Sigmoid colon (tissue), 7 donors: ENCODE measurements around the gene GTF2E1. TPM values are rescaled to one million over a fixed set of nuclear protein-coding genes. Genes with fewer than 3 reads are reported as not detected.

Experiments used
- DNase-seq: peaks from one replicate; pipeline ENCODE4 v3.0.0-alpha.2; 2019
- H3K27ac ChIP-seq, 4 donors: fragments of 200-600 bp; sonication (generic); one replicate each; pipeline ENCODE4 v1.5.1; 2016 to 2019; ENCODE audit warnings: mild to moderate bottlenecking in 1 of 4
- H3K27me3 ChIP-seq, 3 donors: fragments of 200-600 bp; sonication (generic); one replicate each; pipeline ENCODE4 v1.5.1; 2019; ENCODE audit warnings: mild to moderate bottlenecking in 1 of 3
- H3K36me3 ChIP-seq, 4 donors: fragments of 200-600 bp; sonication (generic); one replicate each; pipeline ENCODE4 v1.5.1; 2016 to 2019
- H3K4me1 ChIP-seq, 4 donors: fragments of 200-600 bp; sonication (generic); one replicate each; pipeline ENCODE4 v1.5.1; 2017 to 2019
- H3K4me3 ChIP-seq, 4 donors: fragments of 200-600 bp; sonication (generic); one replicate each; pipeline ENCODE4 v1.5.1; 2017 to 2019; ENCODE audit warnings: mild to moderate bottlenecking in 2 of 4, moderate library complexity in 1 of 4
- H3K9me3 ChIP-seq, 4 donors: fragments of 200-600 bp in 3 of 4; sonication (generic) in 3 of 4; one replicate each; pipeline versions ENCODE4 v1.5.1 to v1.6.1; 2013 to 2019
- EP300 ChIP-seq, 4 donors: sonication (generic); formaldehyde crosslinking; IDR thresholded peaks; one replicate each; pipeline ENCODE4 v1.6.1; 2017; ENCODE audit warnings: antibody characterized with exemption in 4 of 4
- POLR2A ChIP-seq, 2 donors: fragments of 450-650 bp; IDR thresholded peaks; one replicate each; pipeline ENCODE4 v1.6.1; 2016; ENCODE audit warnings: antibody characterized with exemption in 2 of 2, mild to moderate bottlenecking in 2 of 2, moderate library complexity in 2 of 2
- POLR2AphosphoS5 ChIP-seq, 4 donors: sonication (generic); formaldehyde crosslinking; IDR thresholded peaks; one replicate each; pipeline ENCODE4 v1.6.1; 2017; ENCODE audit warnings: antibody characterized with exemption in 4 of 4
- WGBS, 2 donors: extraction: QIAGEN DNeasy Blood & Tissue Kit; methylation state at CpG; one replicate each; pipeline ENCODE4 v1.1.7; 2013; 5-methylcytosine and 5-hydroxymethylcytosine counted together
- intact Hi-C: fragments of 100-400 bp; cut with DNase I; formaldehyde crosslinking; loops from one replicate; pipeline ENCODE4 v1.15.1; 2023
- polyA plus RNA-seq, 3 donors: library from polyadenylated mRNA; stranded (reverse); fragments of 200-250 nt; gene quantifications; one replicate each; pipeline ENCODE4 v1.2.3, GENCODE V29; 2013
- total RNA-seq, 4 donors: library from RNA; depleted of rRNA; stranded (reverse); fragments of >200 nt; gene quantifications; one replicate each; pipeline ENCODE4 v1.1.0, GENCODE V29; 2016
- TF ChIP-seq, protein P1 (sequence below), 4 experiments: fragments of 450-650 bp in 3 of 4; fragments of 200-600 bp in 1 of 4; IDR thresholded peaks; one replicate each; pipeline ENCODE4 v1.5.1; 2016 to 2019; ENCODE audit warnings: antibody characterized with exemption in 4 of 4, mild to moderate bottlenecking in 3 of 4, moderate library complexity in 2 of 4
- donor health status: healthy with polysubstance abuse.
- donor health status: Bipolar disorder and iron deficiency.
- donor health status: healthy.

The GTF2E1 gene
- total and polyA plus RNA-seq, 7 donors, result 3.6 to 12.5 (median 7.3) TPM

GRCh38 chr3:120793601-120794000, 51.1 kb downstream of the GTF2E1 start:
- no peaks in the 10 kb centered on the region for H3K27me3 ChIP-seq
- no peaks in the 10 kb centered on the region for H3K9me3 ChIP-seq
- no peak overlapping the region for H3K4me3 ChIP-seq
- H3K4me1 ChIP-seq, result no peaks in the 10 kb centered on the region
- no peak for TF ChIP-seq POLR2AphosphoS5 (IDR thresholded peaks at IDR 0.05)
- TF ChIP-seq EP300 (IDR thresholded peaks at IDR 0.05), result no peak
- TF ChIP-seq, protein P1, sequence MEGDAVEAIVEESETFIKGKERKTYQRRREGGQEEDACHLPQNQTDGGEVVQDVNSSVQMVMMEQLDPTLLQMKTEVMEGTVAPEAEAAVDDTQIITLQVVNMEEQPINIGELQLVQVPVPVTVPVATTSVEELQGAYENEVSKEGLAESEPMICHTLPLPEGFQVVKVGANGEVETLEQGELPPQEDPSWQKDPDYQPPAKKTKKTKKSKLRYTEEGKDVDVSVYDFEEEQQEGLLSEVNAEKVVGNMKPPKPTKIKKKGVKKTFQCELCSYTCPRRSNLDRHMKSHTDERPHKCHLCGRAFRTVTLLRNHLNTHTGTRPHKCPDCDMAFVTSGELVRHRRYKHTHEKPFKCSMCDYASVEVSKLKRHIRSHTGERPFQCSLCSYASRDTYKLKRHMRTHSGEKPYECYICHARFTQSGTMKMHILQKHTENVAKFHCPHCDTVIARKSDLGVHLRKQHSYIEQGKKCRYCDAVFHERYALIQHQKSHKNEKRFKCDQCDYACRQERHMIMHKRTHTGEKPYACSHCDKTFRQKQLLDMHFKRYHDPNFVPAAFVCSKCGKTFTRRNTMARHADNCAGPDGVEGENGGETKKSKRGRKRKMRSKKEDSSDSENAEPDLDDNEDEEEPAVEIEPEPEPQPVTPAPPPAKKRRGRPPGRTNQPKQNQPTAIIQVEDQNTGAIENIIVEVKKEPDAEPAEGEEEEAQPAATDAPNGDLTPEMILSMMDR (IDR thresholded peaks at IDR 0.05), result no peak
- TF ChIP-seq POLR2A (IDR thresholded peaks at IDR 0.05), result no peak
- WGBS, 2 donors, result 87 to 93% methylated on average over 1 of the region's 1 CpG
- DNase-seq, result no peak
- H3K36me3 ChIP-seq, result no peaks in the 10 kb centered on the region
- intact Hi-C loops, result no loop called here
- no peak overlapping the region for H3K27ac ChIP-seq

GRCh38 chr3:120795017-120795648, 52.6 kb downstream of the GTF2E1 start:
- H3K4me3 ChIP-seq, result no peak overlapping the region
- no peaks in the 10 kb centered on the region for H3K36me3 ChIP-seq
- peak; percentile 80 for DNase-seq
- H3K27ac ChIP-seq, result no peak overlapping the region
- TF ChIP-seq, protein P1 (IDR thresholded peaks at IDR 0.05), result peak; percentile 42 to 63 (median 54)
- TF ChIP-seq POLR2A (IDR thresholded peaks at IDR 0.05) (no peak), POLR2AphosphoS5 (IDR thresholded peaks at IDR 0.05) (no peak)
- H3K9me3 ChIP-seq, result no peaks in the 10 kb centered on the region
- H3K4me1 ChIP-seq, result no peaks in the 10 kb centered on the region
- WGBS, 2 donors, result 44 to 70% methylated on average over 5 of the region's 5 CpGs
- H3K27me3 ChIP-seq, result no peaks in the 10 kb centered on the region
- intact Hi-C loops, result loop anchor here (2.0 kb wide), 1 partner anchor 234 kb away; no protein-coding TSS in a partner anchor

GRCh38 chr3:120795959-120796358, 53.4 kb downstream of the GTF2E1 start:
- Histone ChIP-seq H3K36me3 (no peaks in the 10 kb centered on the region), H3K4me3 (no peak overlapping the region), H3K4me1 (peaks cover 0 to 4% (median 0%) of the 10 kb centered on the region in 4 donors), H3K27ac (no peak overlapping the region), H3K9me3 (no peaks in the 10 kb centered on the region), H3K27me3 (no peaks in the 10 kb centered on the region)
- WGBS, 2 donors, result 10 to 61% methylated on average over 2 of the region's 2 CpGs
- DNase-seq, result no peak
- intact Hi-C loops, result loop anchor here (2.0 kb wide), 1 partner anchor 235 kb away; no protein-coding TSS in a partner anchor
- TF ChIP-seq POLR2AphosphoS5 (IDR thresholded peaks at IDR 0.05), result no peak
- TF ChIP-seq EP300 (IDR thresholded peaks at IDR 0.05), result no peak
- TF ChIP-seq POLR2A (IDR thresholded peaks at IDR 0.05), result no peak
- TF ChIP-seq, protein P1 (IDR thresholded peaks at IDR 0.05), result no peak

DNA sequence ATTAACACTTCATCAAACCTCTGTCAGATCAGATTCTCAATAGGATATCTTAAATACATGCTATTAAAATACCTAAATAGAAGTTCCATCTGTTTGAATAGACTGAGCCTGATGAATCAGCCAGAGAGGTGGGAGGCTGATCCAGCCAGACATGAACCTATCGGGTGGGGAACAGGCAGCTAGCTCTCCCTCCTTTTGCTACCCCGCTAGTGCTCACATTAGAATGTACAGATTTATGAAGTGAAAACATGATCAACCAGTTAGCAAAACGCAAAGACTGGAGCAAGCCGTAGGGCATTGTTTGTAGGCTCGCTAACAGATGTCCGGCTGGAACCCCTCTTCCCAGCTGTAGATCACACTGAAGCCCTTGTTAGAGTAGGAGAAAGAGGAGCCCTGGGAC, 54.4 kb downstream of the GTF2E1 start:
- Histone ChIP-seq H3K27ac (no peak overlapping the region), H3K36me3 (no peaks in the 10 kb centered on the region), H3K4me3 (no peak overlapping the region), H3K27me3 (no peaks in the 10 kb centered on the region), H3K9me3 (no peaks in the 10 kb centered on the region), H3K4me1 (peaks cover 0 to 5% (median 0%) of the 10 kb centered on the region in 4 donors)
- DNase-seq, result no peak
- intact Hi-C loops, result no loop called here
- no peak for TF ChIP-seq POLR2AphosphoS5 (IDR thresholded peaks at IDR 0.05)
- TF ChIP-seq POLR2A (IDR thresholded peaks at IDR 0.05), result no peak
- no peak for TF ChIP-seq EP300 (IDR thresholded peaks at IDR 0.05)
- TF ChIP-seq, protein P1 (IDR thresholded peaks at IDR 0.05), result no peak
- 62 to 77% methylated on average over 6 of the region's 6 CpGs for WGBS, 2 donors

- intact Hi-C loops, result no loop called here
Observed at GRCh38 chr3:120797857-120798256, 55.3 kb downstream of the GTF2E1 start.

More at GRCh38 chr3:120797857-120798256, 55.3 kb downstream of the GTF2E1 start:
- H3K27ac ChIP-seq, result no peak overlapping the region
- H3K27me3 ChIP-seq, result no peaks in the 10 kb centered on the region
- peaks cover 0 to 5% (median 0%) of the 10 kb centered on the region in 4 donors for H3K4me1 ChIP-seq
- TF ChIP-seq, protein P1 (IDR thresholded peaks at IDR 0.05), result no peak
- no peak for TF ChIP-seq POLR2AphosphoS5 (IDR thresholded peaks at IDR 0.05)
- no peak for TF ChIP-seq EP300 (IDR thresholded peaks at IDR 0.05)
- no peak for TF ChIP-seq POLR2A (IDR thresholded peaks at IDR 0.05)
- H3K9me3 ChIP-seq, result no peaks in the 10 kb centered on the region
- DNase-seq, result no peak
- no peak overlapping the region for H3K4me3 ChIP-seq
- 16 to 70% methylated on average over 2 of the region's 2 CpGs for WGBS, 2 donors
- H3K36me3 ChIP-seq, result no peaks in the 10 kb centered on the region
